GM20000 (cell line): ENCODE results near the gene SUPT20H.

Experiments used
- DNase-seq: peaks from one replicate; pipeline ENCODE4 v3.0.0; 2012; ENCODE audit warnings: low spot score
- TF ChIP-seq, protein P1 (sequence below): IDR thresholded peaks from 2 replicates; pipeline ENCODE4 v1.5.1; 2012; ENCODE audit warnings: mild to moderate bottlenecking, control low read depth; ENCODE audit errors: extremely low read depth, missing control alignments

The SUPT20H gene

DNA sequence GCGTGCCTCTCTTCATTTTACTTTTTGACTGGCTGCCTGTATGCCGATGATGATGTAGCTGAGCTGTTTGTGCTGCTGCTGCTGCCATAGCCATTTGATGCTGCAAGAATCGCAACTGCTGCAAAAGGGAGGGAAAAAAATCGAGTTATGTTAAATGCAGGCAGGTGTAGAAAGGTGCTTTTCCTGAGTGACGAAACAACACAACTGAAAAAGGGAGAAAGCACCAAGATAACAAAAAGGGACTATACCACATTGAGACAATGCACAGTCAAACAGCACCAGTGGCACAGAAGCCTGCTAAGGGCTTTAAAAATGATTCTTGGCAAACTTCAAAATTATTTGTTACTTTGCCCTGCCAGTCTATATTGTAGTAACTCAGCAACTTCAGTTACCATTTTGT, 49.8 kb downstream of the SUPT20H start:
- DNase-seq: no peak
- TF ChIP-seq, protein P1, sequence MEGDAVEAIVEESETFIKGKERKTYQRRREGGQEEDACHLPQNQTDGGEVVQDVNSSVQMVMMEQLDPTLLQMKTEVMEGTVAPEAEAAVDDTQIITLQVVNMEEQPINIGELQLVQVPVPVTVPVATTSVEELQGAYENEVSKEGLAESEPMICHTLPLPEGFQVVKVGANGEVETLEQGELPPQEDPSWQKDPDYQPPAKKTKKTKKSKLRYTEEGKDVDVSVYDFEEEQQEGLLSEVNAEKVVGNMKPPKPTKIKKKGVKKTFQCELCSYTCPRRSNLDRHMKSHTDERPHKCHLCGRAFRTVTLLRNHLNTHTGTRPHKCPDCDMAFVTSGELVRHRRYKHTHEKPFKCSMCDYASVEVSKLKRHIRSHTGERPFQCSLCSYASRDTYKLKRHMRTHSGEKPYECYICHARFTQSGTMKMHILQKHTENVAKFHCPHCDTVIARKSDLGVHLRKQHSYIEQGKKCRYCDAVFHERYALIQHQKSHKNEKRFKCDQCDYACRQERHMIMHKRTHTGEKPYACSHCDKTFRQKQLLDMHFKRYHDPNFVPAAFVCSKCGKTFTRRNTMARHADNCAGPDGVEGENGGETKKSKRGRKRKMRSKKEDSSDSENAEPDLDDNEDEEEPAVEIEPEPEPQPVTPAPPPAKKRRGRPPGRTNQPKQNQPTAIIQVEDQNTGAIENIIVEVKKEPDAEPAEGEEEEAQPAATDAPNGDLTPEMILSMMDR: no peak

DNA sequence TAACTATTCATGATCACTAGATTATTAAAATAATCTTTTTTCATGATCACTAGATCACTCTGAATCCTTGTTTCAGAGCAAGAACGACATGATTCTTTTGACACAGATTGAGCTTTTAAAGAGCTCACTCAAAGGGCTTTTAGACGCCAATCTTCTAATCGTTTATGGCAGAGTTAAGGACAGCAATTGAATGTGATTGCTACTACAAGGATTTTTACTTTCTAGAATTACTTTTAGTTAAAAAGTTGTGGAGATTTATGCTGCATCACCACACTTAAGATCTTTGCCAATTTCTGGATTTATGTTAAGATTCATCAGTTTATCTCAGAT, 57.6 kb downstream of the SUPT20H start:
- TF ChIP-seq, protein P1: no peak
- DNase-seq: no peak

DNA sequence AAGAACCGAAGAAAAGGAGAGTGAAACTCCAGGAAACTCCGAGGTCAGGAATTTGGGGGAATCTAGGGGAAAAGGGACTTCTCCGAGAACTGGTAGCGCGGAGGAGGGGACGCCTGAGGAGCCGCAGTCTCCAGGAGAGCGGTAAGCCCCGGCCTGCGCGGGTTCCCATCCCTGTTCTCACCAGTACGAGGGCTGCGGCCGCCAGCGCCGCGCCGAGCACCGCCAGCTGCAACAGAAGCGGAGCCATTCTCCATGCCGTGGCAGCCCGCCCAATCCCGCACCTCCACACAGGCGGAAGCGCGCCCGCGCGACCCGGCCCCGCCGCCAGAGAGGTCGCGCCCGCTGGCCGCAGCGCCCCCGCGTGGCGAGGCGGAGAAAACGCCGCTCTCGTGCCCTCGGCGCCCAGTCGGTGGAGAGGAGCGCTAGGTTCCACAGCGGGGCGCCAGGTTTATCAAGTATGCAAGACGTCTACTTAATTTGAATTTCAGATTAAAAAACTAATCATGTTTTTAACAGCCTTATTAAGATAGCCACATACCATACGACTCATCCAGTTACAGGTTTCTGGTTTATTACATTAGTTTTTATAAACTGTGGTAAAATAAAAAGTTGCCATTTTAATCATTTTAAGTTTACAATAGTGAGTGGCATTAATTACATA, 60.3 kb downstream of the SUPT20H start, which contains the start of gene ALG5:
Gene ALG5 (minus strand): TSS at position 287 of the 661 bp plus-strand sequence. CDS start 40 bp downstream, at position 247.
- DNase-seq: peak; percentile 91
- TF ChIP-seq, protein P1: peak; percentile 97

DNA sequence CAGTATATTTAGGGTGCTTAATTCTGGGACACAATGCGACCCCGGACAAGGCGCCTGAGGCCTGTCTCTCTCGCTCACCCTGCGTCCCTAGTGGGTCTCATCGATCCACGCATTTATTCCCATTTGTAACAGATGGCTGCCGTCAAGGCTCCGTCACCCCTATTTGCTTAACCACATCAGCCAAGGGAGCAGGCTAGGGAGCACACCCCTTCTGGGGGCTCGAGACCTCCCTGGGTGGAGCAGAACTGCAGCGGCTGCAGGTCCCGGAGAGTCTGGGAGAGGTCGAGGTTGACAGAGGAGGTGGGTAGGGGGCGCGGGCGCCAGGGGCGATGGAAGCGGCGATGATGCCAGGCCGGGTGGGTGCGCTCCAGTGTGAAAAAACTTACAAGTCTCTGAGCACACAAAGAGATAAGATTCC, 60.9 kb downstream of the SUPT20H start:
- DNase-seq: peak; percentile 7
- TF ChIP-seq, protein P1: no peak

DNA sequence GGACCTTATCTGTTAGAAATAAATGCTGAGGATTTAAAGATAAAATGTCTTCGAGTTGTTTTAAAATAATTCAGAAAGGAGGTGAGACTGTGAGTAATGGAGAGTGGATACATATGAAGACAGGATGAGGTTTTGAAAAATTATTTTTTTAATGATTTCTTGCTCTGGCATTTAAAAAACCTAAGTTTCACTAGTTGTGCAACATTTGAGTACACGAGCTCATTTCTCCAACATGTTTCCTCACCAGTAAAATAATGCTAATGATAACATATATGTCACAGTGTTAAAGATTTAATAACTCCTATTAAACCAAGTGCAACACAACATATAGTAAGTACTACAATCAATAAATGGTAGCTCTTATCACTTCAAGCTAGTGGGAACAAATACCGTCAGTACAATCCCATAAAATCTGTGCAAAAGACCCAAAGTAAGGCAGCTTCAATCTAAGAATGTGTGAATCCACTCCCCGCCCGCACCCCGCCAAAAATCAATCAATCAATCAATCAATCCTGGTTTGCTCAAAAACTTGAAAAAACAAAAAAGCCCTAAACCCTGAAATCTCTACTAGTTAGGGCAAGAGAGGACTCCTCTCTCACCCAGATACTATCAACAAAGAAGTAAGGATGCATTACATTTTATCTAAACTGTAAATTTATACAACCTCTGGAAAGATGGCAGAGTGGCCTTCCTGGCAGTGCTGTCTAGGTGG, 61.6 kb downstream of the SUPT20H start:
- peak; percentile 4 for DNase-seq
- TF ChIP-seq, protein P1: no peak

DNA sequence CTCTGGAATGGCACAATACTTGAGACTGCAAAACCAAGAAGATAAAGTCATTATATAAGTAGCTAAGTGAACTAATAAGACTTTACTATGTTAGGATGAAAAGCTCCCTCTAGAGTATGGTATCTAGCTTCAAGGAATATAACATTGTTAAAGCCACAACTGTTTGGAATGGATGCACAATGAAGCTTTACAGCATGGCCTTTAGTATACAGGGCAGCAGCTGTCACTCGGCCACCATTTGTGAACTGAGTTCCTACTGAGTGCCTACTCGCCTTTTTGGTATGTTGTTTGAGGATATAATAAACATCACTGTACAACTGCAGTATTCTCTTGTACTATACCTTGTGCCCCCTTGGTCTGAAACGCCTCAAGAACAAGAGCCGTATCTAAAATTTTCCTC, 67.1 kb downstream of the SUPT20H start:
- TF ChIP-seq, protein P1: no peak
- no peak for DNase-seq

DNA sequence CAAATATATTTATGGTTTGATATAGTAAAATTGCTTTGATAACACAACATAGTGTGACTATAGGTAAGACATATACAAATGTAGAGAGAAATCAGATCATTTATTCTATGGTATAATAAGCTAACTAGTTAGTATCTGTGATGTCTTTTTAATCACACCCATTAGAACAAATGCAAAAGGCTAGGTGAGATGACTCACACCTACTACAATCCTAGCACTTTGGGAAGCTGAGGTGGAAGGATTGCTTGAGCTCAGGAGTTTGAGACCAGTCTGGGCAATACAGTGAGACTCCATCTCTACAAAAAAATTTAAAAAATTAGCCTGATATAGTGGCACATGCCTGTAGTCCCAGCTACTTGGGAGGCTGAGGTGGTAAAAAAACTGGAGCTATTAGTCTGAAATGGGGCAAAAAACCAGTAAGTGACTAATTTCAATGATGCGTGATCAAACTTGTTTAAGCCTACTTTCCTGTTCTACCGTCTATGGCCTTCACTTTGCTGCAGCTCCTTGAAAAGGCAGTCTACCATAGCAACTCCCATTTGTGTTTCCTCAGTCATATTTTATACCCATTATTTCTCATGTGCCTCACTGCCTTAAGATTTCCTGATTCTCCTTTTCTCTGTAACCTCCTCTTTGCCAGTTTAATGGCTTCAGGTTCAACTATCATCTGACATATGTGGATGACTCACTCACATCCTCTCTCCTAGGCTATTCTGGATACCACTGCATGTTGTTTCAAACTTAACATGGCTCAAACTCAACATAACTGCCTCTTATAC, 72.8 kb downstream of the SUPT20H start:
- no peak for DNase-seq

More for the DNA sequence above, 72.8 kb downstream of the SUPT20H start:
- TF ChIP-seq, protein P1: no peak
